HG03378 (cell line): ENCODE results near the gene GRIK4.

Source experiments
- ATAC-seq: cut with Tn5 transposase; IDR thresholded peaks from one replicate; pipeline ENCODE4 v1.9.1; 2021; ENCODE audit warnings: mild to moderate bottlenecking, moderate library complexity; ENCODE audit not compliant: unreplicated experiment

Gene GRIK4

GRCh38 chr11:120929090-120929489 lies 417.5 kb downstream of the GRIK4 start:
- ATAC-seq: no peak

GRCh38 chr11:120929664-120930154 lies 418.2 kb downstream of the GRIK4 start:
- no peak for ATAC-seq

GRCh38 chr11:120931057-120931779 lies 419.7 kb downstream of the GRIK4 start:
- no peak for ATAC-seq

GRCh38 chr11:120932305-120932915 lies 420.9 kb downstream of the GRIK4 start:
- ATAC-seq: no peak

GRCh38 chr11:120936356-120936755 lies 424.8 kb downstream of the GRIK4 start:
- no peak for ATAC-seq

- ATAC-seq: no peak
Observed at GRCh38 chr11:120937501-120937900, 426.0 kb downstream of the GRIK4 start.

- no peak for ATAC-seq
Observed at GRCh38 chr11:120938260-120938659, 426.7 kb downstream of the GRIK4 start.

- no peak for ATAC-seq
Observed at GRCh38 chr11:120940160-120940848, 428.8 kb downstream of the GRIK4 start.

GRCh38 chr11:120941000-120941399 lies 429.5 kb downstream of the GRIK4 start:
- ATAC-seq: no peak

GRCh38 chr11:120942701-120943100 lies 431.2 kb downstream of the GRIK4 start:
- ATAC-seq: no peak

GRCh38 chr11:120945042-120945441 lies 433.5 kb downstream of the GRIK4 start:
- ATAC-seq: no peak

- ATAC-seq: no peak
Observed at GRCh38 chr11:120950880-120951279, 439.3 kb downstream of the GRIK4 start.

GRCh38 chr11:120952461-120953434 lies 441.2 kb downstream of the GRIK4 start:
- ATAC-seq: no peak

GRCh38 chr11:120954381-120954780 lies 442.8 kb downstream of the GRIK4 start:
- ATAC-seq: no peak

- no peak for ATAC-seq
Observed at GRCh38 chr11:120956710-120957495, 445.4 kb downstream of the GRIK4 start.

GRCh38 chr11:120958185-120958584 lies 446.6 kb downstream of the GRIK4 start:
- no peak for ATAC-seq

- no peak for ATAC-seq
Observed at GRCh38 chr11:120959189-120959588, 447.6 kb downstream of the GRIK4 start.

GRCh38 chr11:120964857-120965256 lies 453.3 kb downstream of the GRIK4 start:
- ATAC-seq: no peak

- no peak for ATAC-seq
Observed at GRCh38 chr11:120966840-120967239, 455.3 kb downstream of the GRIK4 start.

- no peak for ATAC-seq
Observed at GRCh38 chr11:120969993-120970392, 458.4 kb downstream of the GRIK4 start.
